Keratinocyte (primary cell): ENCODE results near the gene FOXK1. TPM values are rescaled to one million over a fixed set of nuclear protein-coding genes. Genes with fewer than 3 reads are reported as not detected.

Experiments used
- DNase-seq: peaks from one replicate; pipeline ENCODE4 v3.0.0-alpha.2; 2011; ENCODE audit warnings: low read depth, missing footprints, low spot score
- FAIRE-seq: peaks from 2 replicates; lab custom pipeline; 2011; peaks lifted over from hg19 to GRCh38; lab: Jason Lieb, UNC
- H2AFZ ChIP-seq: 2 replicates; pipeline ENCODE4 v1.6.0; 2012; ENCODE audit warnings: low read length, control low read depth, inconsistent platforms; ENCODE audit not compliant: control insufficient read depth
- H3K27ac ChIP-seq: 2 replicates; pipeline ENCODE4 v1.5.1; 2011; ENCODE audit warnings: low read length; ENCODE audit not compliant: control insufficient read depth, insufficient read depth
- H3K27me3 ChIP-seq: 3 replicates; pipeline ENCODE4 v1.6.0; 2011; ENCODE audit warnings: low read length; ENCODE audit not compliant: control insufficient read depth, insufficient read depth; ENCODE audit errors: extremely low read depth
- H3K36me3 ChIP-seq, 2 experiments: 2 replicates in 1 of 2; 3 replicates in 1 of 2; pipeline ENCODE4 v1.5.1; 2011; ENCODE audit warnings: low read length in 2 of 2, mild to moderate bottlenecking in 1 of 2; ENCODE audit not compliant: control insufficient read depth in 2 of 2, insufficient read depth in 2 of 2; ENCODE audit errors: extremely low read depth in 1 of 2
- H3K4me1 ChIP-seq: 3 replicates; pipeline ENCODE4 v1.5.1; 2011; ENCODE audit warnings: low read length; ENCODE audit not compliant: control insufficient read depth, insufficient read depth; ENCODE audit errors: extremely low read depth
- H3K4me2 ChIP-seq: 3 replicates; pipeline ENCODE4 v1.6.0; 2011; ENCODE audit warnings: low read depth, low read length; ENCODE audit not compliant: control insufficient read depth, insufficient read depth; ENCODE audit errors: extremely low read depth
- H3K4me3 ChIP-seq, 3 experiments: fragments of 200-600 bp in 1 of 3; sonication (generic) in 1 of 3; 2 replicates in 2 of 3; 3 replicates in 1 of 3; pipeline ENCODE4 v1.5.1; 2011 to 2016; ENCODE audit warnings: low read length in 3 of 3, mild to moderate bottlenecking in 3 of 3, control low read depth in 2 of 3, inconsistent platforms in 1 of 3, low read depth in 1 of 3, mixed read lengths in 1 of 3, mixed run types in 1 of 3, moderate library complexity in 1 of 3; ENCODE audit not compliant: control insufficient read depth in 2 of 3, insufficient read depth in 2 of 3; ENCODE audit errors: extremely low read depth in 1 of 3
- H3K79me2 ChIP-seq: 2 replicates; pipeline ENCODE4 v1.6.0; 2012; ENCODE audit warnings: low read length; ENCODE audit not compliant: control insufficient read depth, insufficient read depth
- H3K9ac ChIP-seq: 3 replicates; pipeline ENCODE4 v1.6.0; 2011; ENCODE audit warnings: low read length; ENCODE audit not compliant: control insufficient read depth, insufficient read depth; ENCODE audit errors: extremely low read depth
- H3K9me1 ChIP-seq: 3 replicates; pipeline ENCODE4 v1.6.0; 2011; ENCODE audit warnings: low read length; ENCODE audit not compliant: control insufficient read depth, insufficient read depth; ENCODE audit errors: extremely low read depth
- H3K9me3 ChIP-seq: 2 replicates; pipeline ENCODE4 v1.5.1; 2012; ENCODE audit warnings: low read depth, low read length; ENCODE audit not compliant: control insufficient read depth
- H4K20me1 ChIP-seq: 3 replicates; pipeline ENCODE4 v1.6.0; 2011; ENCODE audit warnings: low read length; ENCODE audit not compliant: control insufficient read depth, insufficient read depth; ENCODE audit errors: extremely low read depth
- CTCF ChIP-seq, 3 experiments: IDR thresholded peaks in 1 of 3; conservative IDR thresholded peaks in 1 of 3; optimal IDR thresholded peaks in 1 of 3; 2 replicates in 2 of 3; 3 replicates in 1 of 3; pipeline versions ENCODE3 to v1.5.1; 2011; ENCODE audit warnings: low read length in 3 of 3, mild to moderate bottlenecking in 3 of 3, moderate library complexity in 2 of 3, control low read depth in 1 of 3, inconsistent platforms in 1 of 3; ENCODE audit not compliant: insufficient read depth in 2 of 3; ENCODE audit errors: extremely low read depth in 1 of 3
- EZH2 ChIP-seq: IDR thresholded peaks from one replicate; pipeline ENCODE4 v1.6.1; 2012; ENCODE audit warnings: inconsistent platforms, mild to moderate bottlenecking, low read length, moderate library complexity
- dilution Hi-C: fragments of 300-500 bp; cut with MboI; formaldehyde crosslinking; loops from one replicate; pipeline ENCODE4 v1.7.0; 2020; ENCODE audit warnings: low sequenced_read_pairs; ENCODE audit not compliant: extremely low pct_ligation_motif_present
- polyA plus RNA-seq, 5 experiments: library from polyadenylated mRNA; depleted of rRNA in 3 of 5; stranded (reverse) in 3 of 5; stranded (forward) in 1 of 5; unstranded in 1 of 5; fragments of >200 nt; gene quantifications; 1 replicate in 1 of 5; 2 replicates in 3 of 5; 3 replicates in 1 of 5; pipeline versions ENCODE4 v1.2.1 to v1.2.3, GENCODE V29; 2011 to 2012; ENCODE audit warnings: missing spikeins in 2 of 5, low read depth in 1 of 5, low replicate concordance in 1 of 5

Gene FOXK1
- polyA plus RNA-seq, 1 donor (not counting 4 experiments of a cell fraction or from before 2014, with no cell fraction given), result 4.4 TPM

- Histone ChIP-seq H3K36me3 (no peaks in the 10 kb centered on the region), H3K9me3 (no peaks in the 10 kb centered on the region), H4K20me1 (no peaks in the 10 kb centered on the region), H3K9me1 (no peaks in the 10 kb centered on the region), H3K4me3 (no peak overlapping the region), H3K27ac (no peak overlapping the region), H3K9ac (no peak overlapping the region), H3K4me1 (no peaks in the 10 kb centered on the region), H2AFZ (no peak overlapping the region), H3K4me2 (no peak overlapping the region), H3K79me2 (no peaks in the 10 kb centered on the region), H3K27me3 (peaks cover 11% of the 10 kb centered on the region)
- TF ChIP-seq CTCF (optimal IDR thresholded peaks at IDR 0.05 in 1 of 3, IDR thresholded peaks at IDR 0.05 in 1 of 3, conservative IDR thresholded peaks at IDR 0.05 in 1 of 3; ENCODE audit: extremely low read depth in 1 of 3, insufficient read depth in 2 of 3, low read length in 3 of 3) (no peak), EZH2 (no peak)
- dilution Hi-C loops, result no loop called here
- DNase-seq, result no peak
- FAIRE-seq, result no peak
These were observed 134.5 kb downstream of the FOXK1 start for GRCh38 chr7:4816419-4817080.

- no peaks in the 10 kb centered on the region for H3K36me3 ChIP-seq
- H3K9ac ChIP-seq, result no peak overlapping the region
- H3K9me1 ChIP-seq, result no peaks in the 10 kb centered on the region
- H4K20me1 ChIP-seq, result no peaks in the 10 kb centered on the region
- dilution Hi-C loops, result no loop called here
- no peak for DNase-seq
- no peaks in the 10 kb centered on the region for H3K79me2 ChIP-seq
- no peak overlapping the region for H3K27ac ChIP-seq
- no peak overlapping the region for H2AFZ ChIP-seq
- TF ChIP-seq EZH2 (no peak), CTCF (optimal IDR thresholded peaks at IDR 0.05 in 1 of 3, IDR thresholded peaks at IDR 0.05 in 1 of 3, conservative IDR thresholded peaks at IDR 0.05 in 1 of 3; ENCODE audit: extremely low read depth in 1 of 3, insufficient read depth in 2 of 3, low read length in 3 of 3) (no peak)
- no peak overlapping the region for H3K4me2 ChIP-seq
- FAIRE-seq, result no peak
- no peaks in the 10 kb centered on the region for H3K4me1 ChIP-seq
- no peak overlapping the region for H3K4me3 ChIP-seq
- no peaks in the 10 kb centered on the region for H3K9me3 ChIP-seq
- H3K27me3 ChIP-seq, result peaks cover 11% of the 10 kb centered on the region
These were observed 135.2 kb downstream of the FOXK1 start for GRCh38 chr7:4817178-4817901.
